NCI-H1930 (cell line): ENCODE measurements around the gene TGFBR3.

Experiments used
- DNase-seq, 2 experiments: peaks; one replicate each; lab custom pipeline; 2025; lab: John Stamatoyannopoulos, UW

Gene TGFBR3

GRCh38 chr1:91710261-91710660 lies 175.7 kb downstream of the TGFBR3 start:
- no peak for DNase-seq

DNA sequence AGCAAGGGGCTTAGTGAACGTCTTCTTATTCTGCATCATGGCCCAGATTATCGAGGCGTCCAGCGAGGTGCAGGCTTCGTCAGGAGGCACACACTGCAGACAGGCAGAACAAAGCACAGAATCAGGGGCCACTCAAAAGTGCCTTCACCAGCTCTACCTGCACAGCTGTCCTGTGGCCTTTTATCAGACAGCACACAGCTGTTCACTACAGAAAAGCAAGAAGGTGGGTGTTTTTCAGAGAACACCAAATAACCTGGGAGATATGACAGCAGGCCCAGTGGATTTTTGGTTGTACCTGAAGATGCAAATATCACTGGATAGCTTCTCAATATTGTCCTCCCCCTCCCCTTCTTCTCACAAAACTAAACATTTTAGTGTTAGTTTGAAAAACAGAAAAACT lies 177.3 kb downstream of the TGFBR3 start:
- DNase-seq = no peak

- no peak for DNase-seq
These were observed 178.1 kb downstream of the TGFBR3 start for GRCh38 chr1:91707890-91708218.

GRCh38 chr1:91707114-91707889 lies 178.6 kb downstream of the TGFBR3 start:
- no peak for DNase-seq

DNA sequence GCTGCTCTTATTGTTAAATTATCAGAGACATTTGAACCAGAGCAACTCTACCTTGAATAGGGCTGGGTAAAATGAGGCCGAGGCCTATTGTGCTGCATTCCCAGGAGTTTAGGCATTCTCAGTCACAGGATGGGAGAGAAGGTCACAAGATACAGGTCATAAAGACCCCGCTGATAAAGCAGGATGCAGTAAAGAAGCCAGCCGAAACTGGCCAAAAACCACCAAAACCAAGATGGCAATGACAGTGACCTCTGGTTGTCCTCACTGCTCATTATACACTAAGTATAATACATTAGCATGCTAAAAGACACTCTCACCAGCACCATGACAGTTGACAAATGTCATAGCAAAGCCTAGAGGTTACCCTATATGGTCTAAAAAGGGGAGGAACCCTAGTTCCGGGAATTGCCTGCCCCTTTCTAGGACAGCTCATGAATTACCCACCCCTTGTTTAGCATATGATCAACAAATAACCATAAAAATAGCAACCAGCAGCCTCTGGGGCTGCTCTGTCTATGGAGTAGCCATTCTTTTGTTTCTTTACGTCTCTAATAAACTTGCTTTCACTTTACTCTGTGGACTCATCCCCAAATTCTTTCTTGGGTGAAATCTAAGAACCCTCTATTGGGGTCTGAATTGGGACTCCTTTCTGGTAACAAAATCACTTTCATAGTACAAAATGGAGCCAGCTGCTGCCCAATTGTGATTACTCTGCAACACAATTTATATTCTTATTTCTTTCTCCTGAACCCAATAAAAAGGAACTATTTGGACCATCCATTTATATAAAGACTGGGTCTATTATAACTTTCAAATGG lies 179.6 kb downstream of the TGFBR3 start:
- DNase-seq = no peak

- no peak for DNase-seq
These were observed 181.2 kb downstream of the TGFBR3 start for GRCh38 chr1:91704746-91705145.

- no peak for DNase-seq
These were observed 182.9 kb downstream of the TGFBR3 start for GRCh38 chr1:91703095-91703494.

- no peak for DNase-seq
These were observed 184.5 kb downstream of the TGFBR3 start for GRCh38 chr1:91701472-91701869.

GRCh38 chr1:91700771-91701471 lies 185.0 kb downstream of the TGFBR3 start:
- DNase-seq = no peak

DNA sequence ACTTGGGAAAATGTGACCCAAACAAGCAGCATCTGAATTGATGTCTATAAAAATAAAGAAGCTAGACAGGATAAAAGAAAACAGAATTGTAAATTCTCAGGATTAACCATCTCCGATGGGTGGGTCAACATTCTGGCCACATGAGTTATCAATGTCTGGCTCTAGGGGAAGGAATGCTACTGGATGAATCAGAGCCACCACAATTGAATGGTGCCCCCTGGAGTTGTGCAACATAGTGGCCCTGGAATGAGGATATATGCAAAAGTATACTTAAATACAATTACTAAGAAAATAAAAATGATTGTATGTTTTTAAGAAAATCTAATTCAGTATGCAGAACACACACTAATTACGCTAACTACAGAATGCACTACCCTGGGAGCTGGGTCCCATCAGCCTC lies 185.6 kb downstream of the TGFBR3 start:
- no peak for DNase-seq

DNA sequence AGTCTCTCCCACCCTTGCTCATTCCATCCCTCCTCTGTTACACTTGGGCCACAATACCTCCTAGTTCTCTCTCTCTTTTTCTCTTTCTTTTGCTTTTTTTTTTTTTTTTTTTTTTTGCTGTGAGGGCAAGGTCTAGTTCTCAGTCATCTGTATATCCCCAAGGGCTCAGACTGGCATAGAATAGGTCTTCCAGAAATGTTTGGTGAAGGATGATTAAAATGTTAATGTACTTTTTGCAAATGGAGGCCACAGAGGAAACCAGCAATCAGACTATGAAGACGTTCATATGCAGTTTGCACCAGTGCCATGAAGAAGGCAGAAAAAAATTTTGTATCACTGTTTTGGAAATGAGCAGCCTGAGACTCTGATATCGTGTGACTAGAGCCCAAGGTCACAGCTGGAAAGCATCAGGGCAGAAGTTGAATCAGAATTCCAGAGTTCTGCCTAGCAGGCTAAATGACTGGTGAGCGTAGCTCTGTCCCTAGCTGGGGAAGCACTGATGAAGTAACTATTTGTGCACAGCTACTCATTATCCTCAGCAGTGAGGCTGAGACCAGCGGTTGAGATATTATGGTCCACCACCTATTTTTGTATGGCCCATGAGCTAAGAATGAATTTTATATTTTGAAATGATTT lies 186.5 kb downstream of the TGFBR3 start:
- DNase-seq = no peak

DNA sequence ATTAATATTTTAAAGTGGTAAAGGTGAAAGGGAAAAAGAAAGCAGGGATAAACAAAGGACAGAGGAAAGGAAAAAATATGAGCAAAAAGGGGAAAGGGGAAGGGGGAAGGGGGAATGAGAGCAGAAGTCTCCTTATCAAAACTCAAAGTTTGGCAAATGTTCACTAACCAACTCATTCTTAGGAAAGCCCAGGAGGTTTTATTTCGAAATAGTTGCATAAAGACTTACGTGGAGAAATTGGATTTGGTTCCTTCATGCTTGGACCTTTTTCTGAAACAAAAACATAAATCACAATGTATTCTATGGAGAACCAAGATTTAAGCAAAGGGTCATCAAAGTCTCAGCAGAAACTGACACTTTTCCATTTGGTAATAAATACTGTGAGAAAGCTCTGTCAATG lies 188.1 kb downstream of the TGFBR3 start:
- no peak for DNase-seq

GRCh38 chr1:91697416-91697815 lies 188.5 kb downstream of the TGFBR3 start:
- DNase-seq = no peak

DNA sequence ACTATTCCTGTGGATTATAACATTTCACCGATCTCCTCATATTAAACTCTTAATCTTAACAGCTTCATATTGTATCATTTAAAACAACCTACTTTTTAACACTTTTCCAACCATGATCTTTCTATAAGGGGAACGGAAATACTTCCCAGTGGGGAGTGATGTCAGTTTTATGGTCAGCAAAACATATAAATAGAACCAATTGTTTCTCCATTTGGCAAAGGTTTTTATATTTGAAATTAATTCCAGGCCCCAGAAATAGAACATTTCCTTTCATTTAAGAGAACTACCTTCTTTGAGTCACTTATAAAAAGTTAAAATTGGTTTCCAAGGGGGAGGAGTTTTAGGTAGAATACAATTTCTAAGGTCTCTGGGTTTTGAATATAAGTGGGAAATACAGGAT lies 189.6 kb downstream of the TGFBR3 start:
- no peak for DNase-seq

GRCh38 chr1:91693557-91693956 lies 192.4 kb downstream of the TGFBR3 start:
- no peak for DNase-seq

DNA sequence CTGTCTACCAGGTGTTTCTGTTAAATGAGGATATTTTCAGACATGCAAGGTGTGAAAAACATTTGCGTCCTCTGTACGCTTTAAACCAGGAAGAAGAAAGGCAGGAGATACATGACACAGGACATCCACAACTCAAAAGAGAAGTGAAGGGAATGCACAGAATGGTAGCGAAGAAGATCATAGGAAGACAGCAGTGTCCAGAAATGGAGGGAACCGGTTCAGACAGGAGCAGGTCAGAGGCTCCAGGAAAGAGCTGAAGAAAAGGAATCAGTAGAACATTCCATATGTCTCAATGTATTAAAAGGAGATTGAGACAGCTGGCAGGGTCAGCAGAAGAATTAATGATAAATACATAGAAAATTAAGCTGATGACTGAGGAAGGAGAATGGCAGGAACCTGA lies 194.4 kb downstream of the TGFBR3 start:
- no peak for DNase-seq

DNA sequence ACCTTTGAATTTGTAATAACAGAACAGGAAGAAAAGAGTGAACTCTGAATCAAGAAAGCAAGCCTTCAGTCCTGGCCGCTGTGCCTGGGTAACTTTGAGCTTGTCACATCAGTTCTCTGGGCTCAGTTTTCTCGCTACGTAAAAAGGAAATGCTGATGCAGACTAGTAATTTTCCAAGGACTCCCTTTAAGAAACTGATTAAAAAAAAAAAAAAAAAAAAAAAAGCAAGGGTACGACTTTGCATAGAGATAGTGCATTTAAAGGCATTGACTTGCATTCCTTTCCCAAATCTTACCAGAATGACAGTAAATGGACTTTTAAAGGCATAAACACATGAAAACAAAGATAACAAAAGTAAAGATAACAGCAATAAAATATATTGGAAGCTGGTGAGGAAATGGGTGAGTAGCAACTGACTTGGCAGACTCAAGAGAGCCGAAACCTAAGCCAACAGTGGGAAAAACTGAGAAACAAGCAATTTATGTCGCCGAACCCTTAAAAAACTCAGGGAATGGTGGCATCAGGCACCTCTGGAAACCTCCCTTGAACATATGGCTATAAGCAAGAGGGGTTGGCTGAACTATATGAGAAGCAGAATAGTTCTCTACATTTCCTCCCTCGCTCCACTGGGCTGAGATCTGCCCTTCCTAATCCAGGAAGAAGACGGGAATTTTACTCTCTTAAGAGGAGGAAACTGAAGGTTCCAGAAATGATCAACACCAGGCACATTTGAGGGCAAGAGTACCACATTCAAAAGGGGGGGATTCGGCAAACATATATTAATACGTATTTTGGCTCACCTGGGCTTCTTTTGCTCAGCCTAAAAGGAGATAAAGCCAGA lies 196.1 kb downstream of the TGFBR3 start:
- DNase-seq = no peak

GRCh38 chr1:91687452-91687851 lies 198.5 kb downstream of the TGFBR3 start:
- no peak for DNase-seq

- DNase-seq = no peak
These were observed 200.0 kb downstream of the TGFBR3 start for GRCh38 chr1:91685994-91686393.

DNA sequence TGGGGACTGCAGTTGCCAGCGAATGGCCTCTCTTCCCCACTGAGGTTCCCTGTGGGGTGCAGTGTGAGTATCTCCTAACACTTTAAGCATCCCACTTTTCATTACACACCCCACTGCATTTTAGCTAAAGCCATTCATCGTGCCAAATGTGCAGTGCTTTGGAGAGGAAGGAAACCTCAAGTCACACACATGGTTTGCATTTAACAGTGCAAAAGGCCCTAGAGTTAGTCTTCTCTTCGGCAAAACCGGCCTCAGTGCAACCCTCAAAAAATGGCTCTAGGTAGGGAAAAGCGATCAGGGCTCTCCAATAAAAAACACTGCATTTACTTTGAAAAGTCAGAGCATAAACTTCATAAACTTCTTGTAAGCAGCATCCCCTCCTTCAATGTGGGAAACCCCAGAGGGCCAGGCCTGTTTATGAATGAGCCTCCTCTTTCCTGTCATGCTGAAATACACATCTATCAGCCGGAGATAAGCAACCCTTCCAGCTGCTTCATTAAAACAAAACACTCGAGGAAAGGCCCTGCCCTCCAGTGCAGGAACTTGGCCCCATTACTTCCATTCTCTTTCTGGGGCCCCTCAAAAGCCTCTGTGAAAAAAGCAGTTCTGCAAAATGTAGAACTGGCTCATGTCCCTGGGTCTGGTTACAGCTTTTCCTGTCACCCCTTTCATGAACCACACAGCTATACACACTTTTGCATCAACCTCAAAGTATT lies 201.3 kb downstream of the TGFBR3 start:
- DNase-seq = no peak

DNA sequence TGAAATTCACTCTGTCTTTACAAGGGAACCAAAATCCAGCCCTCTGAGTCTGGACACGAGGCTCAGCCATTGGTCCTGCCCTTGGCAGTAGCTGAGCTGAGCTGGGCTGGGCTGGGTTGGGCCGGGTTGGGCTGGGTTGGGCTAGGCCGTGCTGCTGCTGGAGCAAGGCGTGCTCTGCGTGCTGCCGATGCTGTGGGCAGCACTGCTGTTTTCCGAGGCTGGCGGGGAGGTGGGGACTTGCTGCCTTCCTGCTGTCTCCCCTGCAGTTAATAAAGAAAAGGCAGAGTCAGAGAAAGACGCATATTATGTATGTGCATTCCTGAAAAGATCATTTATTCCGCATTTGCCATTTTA lies 202.4 kb downstream of the TGFBR3 start:
- DNase-seq = no peak
